Activated T-cell treated with anti-CD3 and anti-CD28 coated beads for 48 hours (primary cell): Measurements from ENCODE around the gene C15orf62.

ENCODE experiments used
- DNase-seq: peaks from one replicate; pipeline ENCODE4 v3.0.0-alpha.2; 2020; ENCODE audit warnings: low read depth

The C15orf62 gene

GRCh38 chr15:40755812-40756208 is 14.0 kb upstream of the C15orf62 start:
- DNase-seq, result no peak

DNA sequence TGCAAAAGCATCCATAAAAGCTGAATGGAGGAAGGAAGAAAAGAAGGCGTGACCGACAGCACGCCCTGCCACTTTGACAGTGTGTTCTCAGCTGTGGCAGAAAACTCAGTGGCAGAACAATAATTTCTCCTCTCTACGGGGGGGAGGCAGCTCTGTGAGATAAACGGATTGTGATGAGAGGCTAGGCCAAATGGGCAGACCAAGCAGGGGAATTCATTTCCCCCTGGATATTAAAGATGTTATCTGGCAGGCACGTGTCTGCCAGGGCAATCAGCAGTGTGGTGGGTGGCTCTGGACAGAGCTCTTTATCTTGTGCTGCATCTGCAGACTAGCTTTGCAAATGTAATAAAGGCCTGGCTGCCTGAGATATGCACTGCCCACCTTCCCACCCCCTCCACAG is 12.8 kb upstream of the C15orf62 start:
- DNase-seq, result no peak

- DNase-seq, result no peak
Observed at GRCh38 chr15:40759961-40760360, 9.8 kb upstream of the C15orf62 start.

DNA sequence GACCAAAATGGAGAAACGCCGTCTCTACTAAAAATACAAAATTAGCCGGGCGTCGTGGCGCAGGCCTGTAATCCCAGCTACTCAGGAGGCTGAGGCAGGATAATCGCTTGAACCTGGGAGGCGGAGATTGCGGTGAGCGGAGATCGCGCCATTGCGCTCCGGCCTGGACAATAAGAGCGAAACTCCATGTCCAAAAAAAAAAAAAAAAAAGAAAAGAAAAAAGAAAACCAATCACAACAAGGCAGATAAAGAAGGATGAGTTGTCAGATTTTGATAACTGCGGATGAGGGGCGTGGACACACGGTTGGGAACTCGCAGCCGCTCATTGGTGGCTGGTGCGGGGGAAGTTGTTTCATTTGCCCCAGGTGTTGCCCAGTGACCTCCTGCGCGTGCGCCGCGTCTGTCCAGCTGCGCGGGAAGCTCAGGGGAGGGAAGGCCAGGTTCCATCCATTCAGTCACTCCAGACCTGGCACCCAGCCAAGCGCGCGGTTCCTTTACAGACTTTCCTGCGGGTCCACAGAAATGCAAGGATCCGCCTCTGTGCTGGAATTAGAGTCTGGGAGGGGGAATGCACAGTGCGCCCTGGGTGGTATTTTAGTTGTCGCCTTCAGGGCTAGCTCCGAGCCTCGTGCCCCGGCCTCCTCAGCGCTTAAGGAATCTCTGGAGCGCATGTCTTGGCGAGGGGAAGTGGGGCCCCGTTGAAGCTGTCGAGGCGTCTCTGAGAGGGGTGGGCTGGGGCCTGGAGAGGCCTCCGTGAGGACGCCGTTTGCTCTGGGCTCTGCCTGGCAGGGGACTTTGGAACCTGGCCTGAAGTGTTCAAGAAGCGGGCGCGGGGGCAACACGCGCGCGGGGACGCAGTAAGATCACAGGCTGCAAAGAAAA is 6.6 kb upstream of the C15orf62 start:
- no peak for DNase-seq

DNA sequence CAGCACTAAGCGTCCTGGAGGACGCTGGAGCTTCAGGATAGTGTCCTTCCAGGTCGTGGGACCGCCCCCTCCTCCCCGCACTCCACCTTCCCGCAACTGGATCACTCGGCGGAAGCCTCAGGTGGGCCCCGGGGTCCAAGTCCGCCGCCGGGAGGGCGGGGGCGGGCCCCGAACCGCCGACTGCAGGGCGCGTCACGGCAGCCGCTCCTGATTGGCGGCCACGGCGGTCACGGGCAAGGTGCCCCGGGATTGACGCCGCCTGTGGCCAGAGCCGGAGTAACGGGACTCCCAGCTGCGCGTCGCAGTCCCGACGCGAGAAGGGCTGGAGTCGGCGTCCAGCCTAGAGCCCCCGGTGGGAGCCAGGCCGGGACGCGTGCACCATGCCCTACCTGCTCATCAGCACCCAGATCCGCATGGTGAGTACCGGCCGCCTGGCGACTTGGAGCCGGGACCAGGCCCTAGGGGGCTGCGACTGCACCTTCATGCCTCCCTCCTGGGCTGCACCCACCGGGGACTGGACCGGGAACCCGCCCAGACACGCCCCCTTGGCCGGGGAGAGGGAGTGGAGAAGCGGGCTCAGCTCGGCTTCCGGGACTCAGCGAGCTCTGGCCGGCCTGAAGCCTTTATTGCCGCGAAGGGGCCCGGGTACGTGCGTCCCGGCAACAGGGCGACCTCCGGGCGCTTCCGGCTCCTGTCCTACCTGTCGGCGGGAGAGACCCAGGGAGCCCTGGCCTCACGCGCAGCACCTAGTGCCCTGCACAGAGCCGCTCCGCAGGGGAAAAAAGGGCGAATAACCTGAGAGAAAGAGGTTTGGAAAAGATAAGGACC is 5.8 kb upstream of the C15orf62 start, which contains the start of gene GCHFR:
GCHFR (plus strand) TSS at position 268 of the 828 bp plus-strand sequence; CDS start at position 381, 113 bp downstream.
- DNase-seq, result peak; percentile 73

GRCh38 chr15:40764629-40765103 is 5.1 kb upstream of the C15orf62 start:
- DNase-seq, result no peak

GRCh38 chr15:40766194-40766815 is 3.5 kb upstream of the C15orf62 start:
- no peak for DNase-seq

DNA sequence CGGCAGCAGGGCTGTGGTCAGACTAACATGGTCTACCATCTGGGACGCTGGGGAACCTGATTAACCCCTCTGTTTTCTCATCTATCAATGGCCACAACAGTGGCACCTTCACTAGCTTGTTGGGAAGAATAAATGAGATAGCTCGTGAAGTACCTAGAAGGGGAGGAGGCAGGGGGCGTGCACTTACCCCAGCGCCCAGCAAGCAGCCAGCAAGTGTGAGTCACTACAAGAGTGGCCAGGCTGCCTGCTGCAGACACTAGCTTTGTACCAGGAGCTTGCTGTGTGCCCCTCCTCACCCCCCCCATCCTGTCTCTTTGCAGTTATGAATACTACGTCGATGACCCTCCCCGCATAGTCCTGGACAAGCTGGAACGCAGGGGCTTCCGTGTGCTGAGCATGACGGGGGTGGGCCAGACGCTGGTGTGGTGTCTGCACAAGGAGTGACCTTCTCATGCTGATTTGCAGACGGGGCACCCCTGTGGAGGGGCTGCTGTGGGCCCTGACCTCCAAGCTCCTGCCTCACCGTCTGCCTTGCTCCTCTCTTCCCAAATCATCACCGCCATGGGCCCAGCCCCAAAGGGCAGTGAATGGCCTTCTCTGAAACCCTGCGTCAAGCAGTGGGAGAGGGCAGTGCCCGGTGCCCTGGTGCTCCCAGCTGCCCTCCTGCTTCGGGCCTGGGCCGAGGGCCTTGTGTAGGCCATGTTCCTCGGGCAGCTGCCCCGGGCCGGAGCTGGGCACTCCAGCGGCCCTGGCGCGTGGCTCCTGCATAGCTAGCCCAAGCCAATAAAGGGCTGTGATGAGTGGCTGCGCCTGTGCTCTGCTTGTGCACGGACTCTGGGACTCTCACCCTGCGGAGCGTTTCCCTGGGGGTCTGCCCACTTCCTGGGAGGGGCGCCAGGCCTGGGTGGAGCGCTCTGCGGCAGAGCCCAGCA is 2.6 kb upstream of the C15orf62 start:
- DNase-seq, result no peak

DNA sequence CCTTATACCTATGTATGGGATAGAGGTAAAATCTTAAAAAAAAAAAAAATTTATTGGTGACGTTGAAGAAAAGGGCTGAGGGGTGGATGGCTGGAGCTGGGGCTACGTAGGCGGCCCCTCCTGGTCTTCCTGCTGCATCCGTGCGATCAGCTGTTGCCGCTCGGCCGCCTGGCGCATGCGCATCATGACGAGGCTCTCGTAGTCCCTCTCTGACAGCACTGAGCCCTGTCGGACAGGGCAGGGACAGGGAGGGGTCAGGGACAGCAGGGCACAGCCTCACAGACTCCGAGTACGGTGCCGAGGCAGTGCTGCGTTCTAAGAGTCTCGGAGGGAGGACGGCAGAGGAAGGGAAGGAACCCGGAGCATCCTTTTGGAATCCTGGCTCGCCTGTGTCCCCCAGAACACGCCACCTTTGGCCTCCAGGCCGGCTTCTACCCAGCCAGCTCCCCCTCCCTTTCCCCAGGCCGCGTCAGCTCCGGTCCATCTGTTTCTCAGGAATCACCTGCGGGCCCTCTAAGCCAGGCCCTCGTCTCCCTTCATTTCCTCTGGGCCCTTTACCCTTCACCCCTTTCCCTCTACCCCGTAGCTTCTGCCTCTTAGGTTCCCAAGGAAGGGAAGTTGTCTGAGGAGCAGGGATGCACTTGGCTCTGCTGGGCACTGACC is 1.8 kb upstream of the C15orf62 start:
- no peak for DNase-seq

DNA sequence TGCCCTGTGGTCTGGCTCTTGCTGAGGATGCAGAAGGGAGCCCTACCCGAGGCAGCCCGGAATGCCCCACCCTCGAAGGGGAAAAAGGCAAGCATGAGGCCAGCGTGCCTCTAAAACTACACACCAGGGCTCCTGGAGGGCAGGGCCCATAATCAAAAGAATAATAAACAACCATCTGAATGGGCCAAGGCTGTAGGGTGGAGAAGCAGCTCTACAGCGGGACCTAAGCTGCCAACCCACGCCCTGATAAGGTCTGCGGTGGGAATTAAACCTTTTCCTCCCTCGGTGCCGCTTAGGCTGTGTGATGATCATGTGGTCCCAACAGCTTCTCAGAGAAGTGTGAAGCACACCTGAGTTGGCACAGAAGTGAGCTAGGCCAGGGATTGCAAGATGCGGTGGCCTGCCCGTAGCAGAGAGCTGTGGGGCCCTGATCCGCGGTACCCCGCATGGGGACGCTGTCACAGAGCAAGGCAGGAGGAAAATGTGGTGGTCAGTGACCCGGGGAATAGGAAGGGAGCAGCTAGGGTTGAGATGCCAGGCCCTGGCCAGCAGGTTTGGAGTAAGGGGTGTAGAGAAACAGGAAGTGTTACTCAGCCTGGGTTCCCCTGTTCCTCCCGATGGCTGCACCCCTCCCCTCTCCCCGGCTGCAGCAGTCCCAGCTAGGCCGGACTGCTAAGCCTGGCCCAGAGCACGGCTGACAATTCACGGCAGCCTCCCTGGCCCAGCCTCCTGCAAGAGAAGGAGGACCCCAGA is 1.1 kb upstream of the C15orf62 start:
- no peak for DNase-seq

GRCh38 chr15:40770147-40770721 is 454 bp downstream of the C15orf62 start:
- DNase-seq, result no peak

DNA sequence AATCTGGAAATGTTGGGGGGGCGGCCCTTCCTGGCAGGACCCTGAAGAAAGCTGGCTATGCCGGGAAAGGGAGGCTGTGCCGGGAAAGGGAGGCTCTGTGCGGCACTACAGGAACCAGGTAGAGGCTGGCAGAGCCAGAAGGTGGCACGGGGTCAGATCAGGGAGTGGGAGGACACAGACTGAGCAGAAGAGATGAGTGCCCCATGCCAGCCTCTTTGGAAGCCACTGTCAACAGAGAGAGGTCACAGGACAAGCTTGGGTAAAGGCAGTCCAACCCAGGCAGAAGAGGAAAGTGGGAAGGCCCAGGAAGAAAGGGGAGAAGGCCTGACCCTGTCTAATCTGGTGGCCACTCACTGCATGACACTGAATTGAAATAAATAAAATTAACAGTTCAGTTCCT is 1.5 kb downstream of the C15orf62 start:
- DNase-seq, result no peak

GRCh38 chr15:40772014-40772413 is 2.2 kb downstream of the C15orf62 start:
- no peak for DNase-seq

DNA sequence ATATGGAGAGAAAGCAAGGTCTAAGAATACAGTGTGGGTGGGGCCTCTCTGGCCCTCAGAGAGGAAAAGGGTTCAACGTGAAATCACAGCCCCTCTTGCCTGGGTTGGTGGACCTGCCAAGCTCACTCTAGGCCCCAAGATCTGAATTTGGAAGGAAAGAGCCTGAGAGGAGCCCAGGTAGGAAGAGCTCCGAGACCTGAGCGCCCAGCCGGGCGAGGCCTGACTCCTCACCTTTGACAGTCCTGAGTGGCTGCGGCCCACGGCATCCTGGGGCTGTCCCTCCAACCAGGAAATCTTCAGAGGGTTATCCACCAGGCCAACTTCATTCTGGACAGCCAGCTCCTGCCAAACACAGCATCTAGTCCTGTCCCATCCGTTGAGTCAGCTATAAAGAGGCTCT is 3.7 kb downstream of the C15orf62 start:
- DNase-seq, result no peak

DNA sequence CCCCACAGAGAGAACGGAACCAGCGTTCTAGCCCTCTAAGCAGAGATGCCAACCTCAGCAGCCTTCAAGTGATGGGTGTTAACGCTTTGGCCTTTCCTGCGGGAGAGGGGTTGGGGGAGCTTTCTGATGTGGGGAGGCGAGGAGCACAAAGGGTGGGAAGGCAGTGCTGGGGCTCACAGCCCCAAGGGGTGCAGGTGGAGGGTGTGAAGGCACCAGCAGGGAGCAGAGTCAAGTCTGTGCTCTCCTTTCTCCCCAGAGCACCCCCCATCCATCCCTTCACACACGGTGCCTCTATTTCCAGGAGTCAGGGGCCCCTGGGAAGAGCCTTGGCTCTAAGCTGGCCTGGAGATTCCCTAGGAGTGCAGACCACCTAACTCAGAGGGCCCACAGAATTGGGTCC is 4.1 kb downstream of the C15orf62 start:
- no peak for DNase-seq

- DNase-seq, result no peak
Observed at GRCh38 chr15:40775007-40775406, 5.2 kb downstream of the C15orf62 start.

DNA sequence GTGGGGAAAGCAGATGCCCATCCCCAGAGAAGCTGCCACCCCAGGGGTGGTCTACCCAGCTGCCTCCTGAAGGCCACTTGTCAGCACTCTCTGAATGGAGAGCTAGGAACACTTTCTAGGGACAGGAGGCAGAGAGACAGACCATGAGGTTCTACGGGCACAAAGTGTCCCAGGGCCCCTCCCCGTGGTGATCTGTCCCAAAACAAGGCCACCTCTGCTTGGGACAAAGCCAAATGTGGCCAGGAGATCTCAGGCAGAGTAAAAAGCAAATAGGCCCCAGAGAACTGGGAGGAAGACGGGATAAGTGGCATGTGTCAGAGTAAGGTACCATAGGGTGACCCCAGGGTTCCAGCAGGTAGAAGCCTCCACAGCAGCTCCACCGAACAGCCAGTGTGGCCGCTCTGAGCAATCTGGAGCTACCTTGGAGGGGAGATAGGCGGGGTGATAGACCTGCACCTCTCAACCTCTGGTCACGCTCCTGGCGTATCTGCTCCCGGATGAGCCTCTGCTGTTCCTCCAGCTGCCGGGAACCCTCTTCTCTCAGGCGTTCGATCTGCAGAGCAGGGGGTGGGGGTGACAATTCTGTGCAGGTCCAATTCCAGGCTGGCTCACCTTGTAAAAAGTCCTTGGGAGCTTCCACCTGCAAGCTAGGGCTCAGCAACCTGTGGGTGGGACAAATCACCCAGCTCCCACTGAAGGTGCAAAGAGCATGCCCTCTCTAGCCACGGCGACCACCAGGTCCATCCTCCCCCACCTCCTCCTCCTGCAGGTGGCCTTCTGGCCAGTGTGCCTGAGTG is 6.2 kb downstream of the C15orf62 start:
- DNase-seq, result no peak

DNA sequence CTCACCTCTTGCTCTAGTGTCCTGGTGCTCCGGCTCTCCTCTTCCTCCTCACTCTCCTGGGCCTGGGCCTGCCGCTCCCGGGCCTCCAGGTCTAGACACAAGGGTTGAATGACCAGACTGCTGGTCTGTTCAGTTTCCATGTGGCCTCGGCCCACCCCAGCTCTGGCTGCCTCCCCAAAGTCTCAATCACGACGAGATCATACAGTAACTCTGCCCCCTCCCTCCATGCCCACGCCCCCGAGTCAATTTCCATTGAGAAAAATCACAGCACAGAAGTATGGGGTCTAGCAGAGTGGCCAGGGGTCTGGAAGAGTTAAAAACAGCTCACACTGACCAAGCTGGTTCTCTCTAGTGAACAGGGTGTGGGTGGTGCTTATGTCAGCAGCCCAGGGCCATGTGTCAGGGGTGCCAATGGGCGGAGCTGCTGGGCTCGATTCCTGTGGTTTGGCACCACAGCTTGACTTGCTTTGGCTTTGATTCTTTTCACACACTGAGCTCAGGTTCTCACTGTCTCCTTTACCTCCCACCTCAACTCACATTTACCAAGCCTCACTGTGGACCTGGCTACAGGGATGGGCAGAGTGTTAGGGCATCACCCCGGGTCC is 6.9 kb downstream of the C15orf62 start:
- no peak for DNase-seq
